NCI-H748 (cell line): ENCODE data around the gene TGFBR1.

Experiments
- DNase-seq: peaks from one replicate; lab custom pipeline; 2025; ENCODE audit not compliant: unreplicated experiment; lab: John Stamatoyannopoulos, UW

The TGFBR1 gene

GRCh38 chr9:99166149-99166548 is 61.2 kb downstream of the TGFBR1 start:
- no peak for DNase-seq

GRCh38 chr9:99167119-99167518 is 62.2 kb downstream of the TGFBR1 start:
- no peak for DNase-seq

- DNase-seq: no peak
These were observed 62.8 kb downstream of the TGFBR1 start for GRCh38 chr9:99167694-99168093.

GRCh38 chr9:99169086-99169485 is 64.2 kb downstream of the TGFBR1 start:
- DNase-seq: peak; percentile 29

GRCh38 chr9:99169982-99170761 is 65.3 kb downstream of the TGFBR1 start:
- peak; percentile 99 for DNase-seq

GRCh38 chr9:99171225-99172123 is 66.6 kb downstream of the TGFBR1 start:
- DNase-seq: no peak

- peak; percentile 96 for DNase-seq
These were observed 67.5 kb downstream of the TGFBR1 start for GRCh38 chr9:99172124-99173091.

GRCh38 chr9:99173570-99174504 is 68.9 kb downstream of the TGFBR1 start:
- DNase-seq: peak; percentile 94

GRCh38 chr9:99176527-99177013 is 71.7 kb downstream of the TGFBR1 start:
- DNase-seq: no peak

GRCh38 chr9:99177576-99178366 is 72.9 kb downstream of the TGFBR1 start:
- no peak for DNase-seq

- no peak for DNase-seq
These were observed 74.3 kb downstream of the TGFBR1 start for GRCh38 chr9:99178912-99179872.

- DNase-seq: no peak
These were observed 75.3 kb downstream of the TGFBR1 start for GRCh38 chr9:99180199-99180598.

- DNase-seq: no peak
These were observed 75.7 kb downstream of the TGFBR1 start for GRCh38 chr9:99180662-99181061.

- DNase-seq: no peak
These were observed 76.3 kb downstream of the TGFBR1 start for GRCh38 chr9:99181206-99181605.

- no peak for DNase-seq
These were observed 76.7 kb downstream of the TGFBR1 start for GRCh38 chr9:99181621-99182020.

GRCh38 chr9:99182356-99182755 is 77.4 kb downstream of the TGFBR1 start:
- no peak for DNase-seq

- DNase-seq: no peak
These were observed 78.7 kb downstream of the TGFBR1 start for GRCh38 chr9:99183616-99184015.

- DNase-seq: no peak
These were observed 79.2 kb downstream of the TGFBR1 start for GRCh38 chr9:99184110-99184474.
